ENCODE results near the gene PPM1N.

PPM1N gene

DNA sequence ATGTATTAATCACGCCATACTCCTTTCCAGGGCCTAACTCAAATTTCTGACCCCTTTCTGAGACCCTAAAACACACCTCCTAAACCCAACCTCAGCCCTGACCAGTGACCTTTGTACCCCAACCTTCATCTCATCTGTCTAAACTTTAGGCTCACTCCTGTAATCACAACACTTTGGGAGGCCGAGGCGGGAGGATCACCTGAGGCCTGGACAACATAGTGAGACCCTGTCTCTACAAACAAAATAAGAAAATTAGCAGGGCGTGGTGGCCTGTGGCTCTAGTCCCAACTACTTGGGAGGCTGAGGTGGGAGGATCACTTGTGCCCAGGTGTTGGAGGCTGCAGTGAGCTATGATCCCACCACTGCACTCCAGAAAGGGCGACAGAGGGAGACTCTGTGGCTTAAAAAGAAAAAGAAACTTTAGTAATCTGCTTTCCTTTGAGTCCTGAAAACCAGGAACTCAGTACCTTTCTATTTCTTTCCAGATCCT is 6.1 kb upstream of the PPM1N start:
- DNase-seq (ENCODE audit: low spot score) = no peak

DNA sequence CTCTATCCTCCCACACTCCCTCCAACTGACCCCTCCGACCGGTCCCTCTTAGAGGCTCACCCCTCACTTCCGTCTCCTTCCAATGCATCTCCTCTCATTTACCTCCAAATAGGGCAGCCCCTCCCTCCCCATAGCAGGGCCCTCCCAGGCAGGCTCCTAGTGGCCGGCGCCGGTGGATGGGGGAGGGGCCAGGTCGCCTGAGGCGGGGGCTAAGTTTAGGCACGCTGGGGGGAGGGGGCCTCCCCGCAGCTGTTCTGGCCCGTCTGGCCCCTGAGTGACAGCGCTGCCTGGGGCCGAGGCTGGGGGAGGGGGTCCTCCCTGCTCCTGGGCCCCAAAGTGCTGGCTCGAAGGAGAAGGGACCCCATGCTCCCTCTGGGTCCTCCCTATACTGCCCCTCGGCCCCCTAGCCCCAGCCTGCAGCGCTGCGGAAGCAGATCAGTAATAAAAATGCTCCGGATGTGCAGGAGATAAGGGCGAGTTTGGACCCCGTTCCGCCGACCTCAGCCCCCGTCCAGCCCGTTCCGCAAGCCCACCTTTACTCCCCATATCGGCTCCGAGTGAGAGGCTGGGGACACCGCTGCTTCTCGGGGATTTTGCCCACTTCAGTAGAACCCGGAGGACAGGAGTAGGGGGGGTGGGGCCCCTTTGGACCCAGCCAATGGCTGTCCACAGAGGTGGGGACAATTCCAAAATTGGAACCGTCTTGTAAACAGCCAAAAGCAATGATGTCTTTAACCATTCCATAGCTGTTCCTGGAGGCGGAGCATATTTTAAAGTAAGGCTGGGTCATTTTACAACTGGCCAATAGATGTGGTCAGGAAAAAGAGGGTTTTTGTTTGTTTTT is 5.4 kb upstream of the PPM1N start:
- peak; percentile 23 for DNase-seq (ENCODE audit: low spot score)

DNA sequence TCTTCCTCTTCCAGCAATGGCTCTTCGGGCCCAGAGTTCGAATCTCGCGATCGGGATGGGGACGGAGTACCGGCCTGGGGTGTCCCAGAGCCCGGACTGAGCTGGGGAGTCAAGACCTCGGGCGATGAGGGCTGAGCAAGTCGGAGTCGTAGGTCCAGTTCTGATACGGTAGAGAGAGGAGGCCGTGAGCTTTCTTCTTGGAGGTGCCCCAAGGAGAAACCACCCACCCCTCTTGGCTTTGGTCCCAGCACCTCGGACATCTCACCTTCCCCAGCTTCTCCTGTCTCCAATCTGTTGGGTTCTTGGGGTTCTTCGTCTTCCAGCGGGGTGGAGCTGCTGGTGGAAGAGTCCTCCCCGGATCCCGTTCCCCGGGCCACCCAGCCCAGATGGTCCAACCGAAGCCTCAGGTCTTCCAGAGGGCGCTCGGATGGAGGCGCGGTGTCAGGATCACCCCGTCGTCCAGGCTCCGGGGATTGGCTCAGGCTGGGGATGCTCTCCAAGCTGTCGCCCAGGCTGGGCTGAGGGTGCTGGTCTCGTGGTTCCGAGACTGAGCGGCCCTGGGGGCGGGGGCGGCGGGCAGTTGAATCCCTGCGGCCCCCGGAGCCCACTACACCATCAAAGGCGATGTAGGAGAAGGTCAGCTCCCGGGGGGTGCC is 3.9 kb upstream of the PPM1N start:
- no peak for DNase-seq (ENCODE audit: low spot score)

GRCh38 chr19:45495178-45495577 is 3.1 kb upstream of the PPM1N start:
- no peak for DNase-seq (ENCODE audit: low spot score)

- no peak for DNase-seq (ENCODE audit: low spot score)
These were observed 1.8 kb upstream of the PPM1N start for GRCh38 chr19:45496349-45496953.

GRCh38 chr19:45497791-45498190 is 452 bp upstream of the PPM1N start:
- no peak for DNase-seq (ENCODE audit: low spot score)

DNA sequence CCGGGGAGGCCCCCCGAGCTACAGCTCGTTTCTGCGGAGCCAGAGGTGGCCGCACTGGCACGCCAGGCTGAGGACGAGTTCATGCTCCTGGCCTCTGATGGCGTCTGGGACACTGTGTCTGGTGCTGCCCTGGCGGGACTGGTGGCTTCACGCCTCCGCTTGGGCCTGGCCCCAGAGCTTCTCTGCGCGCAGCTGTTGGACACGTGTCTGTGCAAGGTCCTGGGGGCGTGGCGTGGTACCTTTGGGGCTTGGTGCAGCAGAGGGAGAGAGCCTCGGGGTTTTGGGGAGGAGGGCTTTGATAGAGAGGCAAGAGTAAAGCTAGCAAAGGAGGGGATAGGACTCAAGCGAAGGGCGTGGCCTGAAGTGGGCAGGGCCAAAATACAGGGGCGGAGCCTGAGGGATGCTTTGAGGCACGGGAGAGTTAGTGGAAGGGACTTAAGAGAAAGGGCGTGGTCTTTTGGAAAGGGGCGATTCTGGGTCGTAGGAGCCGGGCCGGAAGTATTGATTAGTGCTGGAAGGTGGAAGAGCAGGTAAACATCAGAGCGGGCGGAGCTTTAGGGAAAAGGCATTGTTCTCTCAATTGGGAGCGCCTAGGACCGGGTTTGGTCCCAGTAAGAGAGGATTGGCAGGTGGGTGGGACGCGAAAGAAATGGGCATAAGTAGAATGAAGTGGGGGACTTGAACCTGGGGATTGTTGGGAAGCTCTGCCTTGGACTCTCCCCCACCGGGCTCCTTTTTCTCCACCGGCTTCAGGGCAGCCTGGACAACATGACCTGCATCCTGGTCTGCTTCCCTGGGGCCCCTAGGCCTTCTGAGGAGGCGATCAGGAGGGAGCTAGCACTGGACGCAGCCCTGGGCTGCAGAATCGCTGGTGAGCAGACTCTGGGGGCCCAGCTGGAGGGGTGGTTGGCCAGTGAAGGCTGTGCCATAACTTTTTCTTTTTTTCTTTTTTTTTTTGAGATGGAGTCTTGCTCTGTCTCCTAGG is 1.2 kb downstream of the PPM1N start:
- DNase-seq (ENCODE audit: low spot score) = peak; percentile 55

- DNase-seq (ENCODE audit: low spot score) = no peak
These were observed 2.9 kb downstream of the PPM1N start for GRCh38 chr19:45500918-45501729.

DNA sequence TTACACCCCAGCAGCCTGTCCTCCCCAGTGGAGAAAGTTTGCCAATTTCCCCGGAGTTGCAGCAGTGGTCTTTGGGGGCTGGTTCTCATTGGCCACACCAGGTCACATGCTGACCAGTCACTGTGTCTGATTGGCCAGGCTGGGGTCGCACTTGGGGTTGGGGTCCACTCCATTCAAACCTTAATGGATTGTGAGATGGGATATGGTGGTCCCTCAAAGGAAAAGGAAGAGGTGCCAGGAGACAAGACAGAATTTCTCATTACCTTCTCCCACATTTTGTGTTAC is 3.4 kb downstream of the PPM1N start:
- DNase-seq (ENCODE audit: low spot score) = no peak

DNA sequence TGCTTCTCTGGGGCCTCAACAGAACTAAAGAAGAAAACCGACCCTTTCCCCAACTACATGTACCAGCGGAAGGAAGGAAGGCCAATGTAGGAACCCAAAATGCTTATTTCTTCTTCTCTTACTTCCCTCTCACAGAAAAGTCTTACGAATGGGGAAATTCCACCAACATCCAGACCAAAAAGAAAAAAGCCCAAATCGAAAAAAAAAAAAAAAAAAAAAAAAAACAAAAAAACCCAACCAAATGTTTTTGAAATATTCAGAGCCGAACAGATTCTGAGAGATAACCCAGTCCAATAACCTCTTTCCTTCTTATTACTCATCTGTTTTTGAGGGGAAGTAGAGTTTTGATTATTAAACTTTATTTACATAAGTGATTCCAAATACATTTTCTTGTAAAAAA is 3.9 kb downstream of the PPM1N start:
- no peak for DNase-seq (ENCODE audit: low spot score)

GRCh38 chr19:45503909-45504308 is 5.7 kb downstream of the PPM1N start:
- no peak for DNase-seq (ENCODE audit: low spot score)

GRCh38 chr19:45505151-45505995 is 7.1 kb downstream of the PPM1N start:
- DNase-seq (ENCODE audit: low spot score) = no peak

GRCh38 chr19:45505996-45506245 is 7.7 kb downstream of the PPM1N start:
- no peak for DNase-seq (ENCODE audit: low spot score)

DNA sequence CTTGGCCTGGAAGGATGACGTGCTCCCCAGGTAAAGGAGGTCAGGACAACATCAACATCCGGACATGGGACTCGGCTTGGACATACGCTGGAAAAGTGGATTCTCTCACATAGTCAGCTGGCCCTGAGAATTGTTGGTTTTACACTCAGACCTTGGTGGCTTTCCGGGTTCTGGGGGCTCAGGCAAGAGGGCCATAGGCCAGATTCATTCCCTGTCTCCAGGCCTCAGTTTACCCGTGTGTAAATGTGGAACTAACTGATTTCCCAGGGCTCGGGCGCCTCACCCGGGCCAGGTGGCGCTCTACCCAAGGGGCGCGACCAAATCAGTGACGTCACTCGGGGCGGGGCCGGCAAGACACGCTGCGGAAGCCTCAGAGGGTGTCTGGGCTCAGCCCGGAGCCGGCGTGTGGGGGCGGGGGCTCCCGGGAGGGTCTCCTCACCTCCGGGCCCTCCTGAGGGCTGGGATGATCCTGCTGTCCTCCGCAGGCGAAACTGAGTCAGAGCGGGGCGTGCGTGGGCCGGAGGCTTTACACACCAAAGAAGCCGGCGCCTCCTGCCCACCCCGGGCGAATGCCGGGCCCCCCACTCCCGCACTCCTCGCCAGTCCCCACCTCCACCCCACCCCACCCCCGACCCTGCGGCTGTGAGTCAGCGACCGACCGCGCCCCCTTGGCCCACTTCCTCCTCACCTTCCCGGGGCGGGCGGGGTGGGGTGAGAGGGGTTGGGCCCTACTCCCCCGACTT is 8.2 kb downstream of the PPM1N start:
- peak; percentile 91 for DNase-seq (ENCODE audit: low spot score)

GRCh38 chr19:45506989-45507871 is 9.0 kb downstream of the PPM1N start, which contains the start of gene VASP:
VASP (plus strand) TSS chr19:45507479; CDS start chr19:45507772, 293 bp downstream.
- DNase-seq (ENCODE audit: low spot score) = peak; percentile 85

GRCh38 chr19:45507872-45508416 is 9.7 kb downstream of the PPM1N start:
- DNase-seq (ENCODE audit: low spot score) = no peak

GRCh38 chr19:45508417-45508860 is 10.2 kb downstream of the PPM1N start:
- no peak for DNase-seq (ENCODE audit: low spot score)

Measured in hematopoietic multipotent progenitor cell treated with erythropoietin and hydrocortisone succinate and interleukin-3 and kit ligand, for 15 days (in vitro differentiated cells).